Fibroblast of skin of scalp (primary cell): ENCODE data around the gene RUNX1.

Experiments
- DNase-seq: peaks from one replicate; pipeline ENCODE4 v3.0.0-alpha.2; 2013

The RUNX1 gene

DNA sequence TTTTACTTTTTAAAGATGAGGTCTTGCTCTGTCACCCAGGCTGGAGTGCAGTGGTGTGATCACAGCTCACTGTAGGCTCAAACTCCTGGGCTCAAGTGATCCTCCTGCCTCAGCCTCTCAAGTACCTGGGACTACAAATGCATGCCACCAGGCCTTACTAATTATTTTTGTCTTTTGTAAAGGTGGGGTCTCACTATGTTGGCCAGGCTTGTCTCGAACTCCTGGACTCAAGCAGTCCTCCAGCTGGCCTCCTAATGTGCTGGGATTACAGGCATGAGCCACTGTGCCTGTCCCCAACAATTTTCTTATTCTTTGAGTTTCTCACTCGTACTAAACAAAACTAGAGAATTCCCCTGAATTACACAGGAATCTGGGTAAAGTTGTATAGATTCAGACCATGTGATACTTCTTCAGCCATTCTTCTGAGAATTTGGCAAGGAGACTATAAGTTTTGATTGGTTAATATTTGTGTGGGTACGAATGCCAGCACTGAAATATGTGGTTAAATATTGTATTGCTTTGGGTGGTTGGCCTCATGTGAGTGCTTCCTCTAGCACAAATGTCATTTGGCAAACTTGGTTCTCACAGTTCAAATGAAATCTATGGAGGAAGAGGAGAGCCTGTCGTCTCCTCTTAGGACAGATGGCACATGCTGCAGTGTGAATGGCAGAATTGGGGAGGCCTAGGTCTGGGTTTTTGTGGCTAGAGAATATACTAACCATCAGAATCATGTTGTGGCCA, 104.9 kb downstream of the RUNX1 start:
- no peak for DNase-seq

DNA sequence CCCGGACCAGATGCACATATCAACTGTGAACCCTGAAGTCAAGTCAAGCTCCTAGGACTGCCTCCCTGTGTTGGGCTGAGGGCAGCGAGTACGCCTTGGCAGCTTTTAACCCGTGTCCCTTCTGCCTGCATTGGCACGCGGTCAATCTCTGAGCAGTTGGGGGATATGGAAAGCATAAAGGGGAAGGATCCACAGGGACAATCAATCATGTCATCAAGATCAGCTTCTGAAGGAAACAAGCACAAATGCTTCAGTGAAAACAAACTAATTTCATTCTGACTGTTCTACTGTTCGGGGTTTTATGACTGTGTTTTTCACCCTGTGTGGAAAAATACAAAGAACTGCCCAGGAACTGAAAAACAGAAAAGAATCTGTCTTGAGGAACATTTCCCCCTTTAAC, 106.2 kb downstream of the RUNX1 start:
- peak; percentile 44 for DNase-seq

DNA sequence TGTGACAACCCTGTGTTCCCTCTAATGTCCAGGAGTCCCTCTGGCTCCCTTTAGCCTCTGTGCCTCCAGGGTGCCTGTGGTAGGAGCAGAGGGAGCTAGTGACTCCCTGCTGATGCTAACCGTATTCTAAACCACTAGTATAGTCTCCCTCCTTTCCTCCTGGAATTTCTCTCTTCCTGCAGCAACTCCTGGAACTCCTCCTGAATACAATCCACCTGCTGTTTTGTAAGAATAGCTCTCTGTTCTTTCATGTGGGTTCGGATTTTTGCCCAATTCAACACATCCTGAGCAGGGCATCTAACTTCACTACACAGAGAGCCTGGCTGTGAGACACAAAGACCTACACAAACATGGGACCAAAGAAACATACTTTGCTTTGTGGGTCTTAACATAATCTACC, 107.9 kb downstream of the RUNX1 start:
- no peak for DNase-seq

DNA sequence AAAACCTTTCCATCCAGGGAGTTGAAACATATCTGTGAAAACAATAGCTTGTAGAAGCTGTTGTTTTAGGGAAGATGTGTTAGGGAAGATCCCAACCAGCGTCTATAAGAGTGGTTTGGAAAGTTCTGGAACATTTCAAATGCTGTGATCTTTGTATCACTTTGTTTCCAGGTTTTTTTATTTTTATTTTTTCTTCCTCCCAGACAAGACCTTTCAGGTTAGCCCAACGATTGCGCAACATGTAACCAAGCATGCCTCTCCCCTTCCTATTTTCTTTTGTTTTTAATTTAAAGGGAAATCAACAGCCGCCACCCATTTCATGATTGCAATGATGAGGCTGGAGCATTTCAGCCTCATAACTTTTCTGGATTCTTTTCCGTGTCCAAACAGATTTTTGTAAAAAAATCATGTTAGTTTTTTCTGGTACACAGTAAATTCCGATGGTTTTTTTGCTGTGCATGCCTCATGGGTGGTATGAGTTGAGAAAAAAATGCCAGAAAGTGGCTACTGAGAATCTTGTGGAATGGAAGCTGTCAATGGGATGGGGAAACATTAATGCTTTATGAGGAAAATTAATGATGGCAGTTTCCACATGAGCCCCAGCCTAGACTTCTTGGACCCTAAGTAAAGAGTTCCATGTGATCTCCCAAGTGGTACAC, 109.3 kb downstream of the RUNX1 start:
- peak; percentile 80 for DNase-seq

DNA sequence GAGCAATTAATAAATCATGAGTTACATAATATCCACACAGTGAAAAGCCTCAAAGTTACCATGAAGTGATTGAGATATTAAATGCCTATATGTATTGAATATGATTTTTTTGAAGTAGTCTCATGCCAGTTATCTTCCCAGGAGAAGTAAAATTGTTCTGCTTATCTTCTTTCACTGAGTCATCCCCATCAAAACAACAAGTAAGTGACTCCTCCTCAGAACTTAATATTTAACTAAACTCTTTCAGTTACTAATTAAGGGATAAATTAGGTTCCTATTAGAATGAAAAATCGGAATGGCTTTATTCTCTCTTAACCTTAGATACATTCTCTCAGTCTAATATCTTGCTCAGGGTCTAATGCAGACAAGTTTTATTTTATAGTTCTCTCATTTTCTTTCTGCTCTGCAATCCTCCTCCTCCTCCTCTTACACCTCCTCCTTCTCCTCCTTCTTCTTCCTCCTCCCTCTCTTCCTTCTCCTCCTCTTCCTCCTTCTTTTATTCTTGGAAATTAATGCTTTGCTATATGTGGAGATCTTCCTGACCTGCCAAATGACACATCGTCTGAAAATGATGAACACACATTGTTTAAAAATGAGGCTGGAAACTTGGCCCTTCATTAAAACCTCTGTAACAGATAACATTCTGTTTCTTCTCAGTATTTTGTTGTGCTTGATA, 110.9 kb downstream of the RUNX1 start:
- peak; percentile 68 for DNase-seq

DNA sequence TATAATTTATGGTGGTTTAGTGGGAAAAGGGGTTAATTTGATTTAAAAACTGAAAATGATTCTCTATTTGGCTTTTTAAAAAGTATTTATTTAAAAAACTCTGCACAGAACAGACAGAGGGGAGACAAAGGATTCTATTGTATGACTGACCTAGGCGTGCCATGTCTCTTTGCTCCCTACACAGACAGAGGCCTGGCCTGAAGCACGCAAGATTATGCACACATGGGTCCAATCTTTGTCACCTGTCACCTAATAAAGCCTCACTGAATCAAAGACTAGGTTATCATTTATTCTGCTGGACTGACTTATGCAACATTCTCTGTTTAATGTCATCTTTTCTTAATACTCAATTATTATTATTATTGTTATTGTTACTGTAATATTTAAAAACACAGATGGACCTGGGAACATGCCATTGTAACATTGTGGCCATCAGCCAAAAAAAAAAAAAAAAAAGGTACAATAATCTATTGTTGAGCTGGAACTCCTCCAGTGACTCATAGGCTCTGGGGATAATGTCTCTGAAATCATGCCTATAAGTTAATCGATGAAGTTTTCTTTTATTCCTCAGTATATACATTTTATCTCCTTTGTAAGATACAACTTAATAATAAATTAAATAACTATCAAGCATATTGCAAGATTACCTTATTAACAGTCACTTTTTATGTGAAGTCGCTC, 112.1 kb downstream of the RUNX1 start:
- no peak for DNase-seq

DNA sequence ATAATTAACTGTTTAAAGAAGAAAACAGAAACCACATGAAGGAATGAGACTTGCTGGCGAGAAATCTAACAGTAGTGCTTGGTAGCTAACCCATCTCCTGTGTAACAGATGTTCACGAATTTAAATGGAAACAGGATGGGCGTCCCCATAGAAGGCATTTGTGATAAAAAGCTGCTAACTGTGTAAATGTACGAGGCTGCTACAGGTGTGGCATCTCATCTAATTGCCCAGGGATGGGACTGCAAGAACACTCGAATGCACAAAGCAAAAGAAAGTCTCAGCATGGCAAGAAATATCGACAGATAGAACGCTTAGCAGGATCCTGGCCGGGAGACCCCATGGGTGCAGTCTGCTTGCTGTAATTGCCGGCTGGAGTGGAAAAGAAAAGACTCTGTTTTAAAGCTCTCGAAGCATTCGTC, 112.7 kb downstream of the RUNX1 start:
- no peak for DNase-seq

DNA sequence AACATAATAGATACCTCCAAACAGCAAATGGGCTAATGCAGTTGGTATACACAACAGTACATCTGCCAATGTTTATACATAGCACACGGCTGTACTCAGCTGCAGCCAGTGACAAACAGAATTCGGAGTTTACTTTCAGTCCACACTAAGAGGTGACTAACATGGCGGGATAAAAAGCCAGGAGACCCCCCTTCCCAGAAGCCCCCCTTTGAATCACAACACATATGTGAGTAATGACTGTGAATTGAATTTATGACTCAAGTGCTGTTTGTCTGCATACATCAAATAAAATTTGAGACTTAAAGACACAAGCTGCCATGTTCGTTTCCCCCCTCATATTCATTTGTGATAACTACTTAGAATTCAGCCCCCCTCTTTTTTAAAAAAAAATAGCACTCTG, 113.2 kb downstream of the RUNX1 start:
- peak; percentile 48 for DNase-seq

DNA sequence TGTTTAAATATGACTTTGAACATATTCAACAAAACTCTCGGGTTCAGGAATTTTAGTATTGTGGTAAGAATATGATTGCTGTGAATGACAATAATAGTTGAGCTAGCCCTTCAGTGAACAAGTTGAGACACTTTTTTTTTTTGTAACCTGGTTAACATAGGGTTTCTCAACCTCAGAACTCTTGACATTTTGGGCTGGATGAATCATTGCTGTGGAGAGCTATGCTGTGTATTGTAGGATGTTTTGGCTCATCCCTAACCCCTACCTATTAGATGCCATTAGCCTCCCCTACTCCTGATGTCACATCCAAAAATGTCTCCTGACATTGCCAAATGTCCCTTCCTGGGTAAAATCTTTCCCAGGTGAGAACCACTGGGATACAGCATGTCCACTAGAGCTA, 113.7 kb downstream of the RUNX1 start:
- DNase-seq = no peak

DNA sequence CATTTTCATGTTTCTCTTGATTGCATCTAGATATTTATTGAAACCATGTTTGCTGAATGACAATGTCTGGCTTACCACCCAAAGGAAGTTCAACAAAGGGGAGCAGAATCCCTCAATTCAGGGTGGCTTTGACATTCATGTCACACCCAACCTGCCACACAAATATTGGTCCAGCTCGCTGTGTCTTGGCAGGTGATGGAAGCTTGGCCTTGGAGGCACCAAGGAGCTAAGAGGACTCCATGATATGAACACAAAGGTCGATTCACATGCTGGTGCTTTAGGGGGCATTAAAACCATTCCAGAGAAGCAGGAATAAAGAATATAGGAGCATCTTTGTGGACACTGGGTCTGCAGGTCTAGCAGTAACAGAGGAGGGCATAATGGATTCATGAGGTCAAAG, 114.8 kb downstream of the RUNX1 start:
- no peak for DNase-seq

DNA sequence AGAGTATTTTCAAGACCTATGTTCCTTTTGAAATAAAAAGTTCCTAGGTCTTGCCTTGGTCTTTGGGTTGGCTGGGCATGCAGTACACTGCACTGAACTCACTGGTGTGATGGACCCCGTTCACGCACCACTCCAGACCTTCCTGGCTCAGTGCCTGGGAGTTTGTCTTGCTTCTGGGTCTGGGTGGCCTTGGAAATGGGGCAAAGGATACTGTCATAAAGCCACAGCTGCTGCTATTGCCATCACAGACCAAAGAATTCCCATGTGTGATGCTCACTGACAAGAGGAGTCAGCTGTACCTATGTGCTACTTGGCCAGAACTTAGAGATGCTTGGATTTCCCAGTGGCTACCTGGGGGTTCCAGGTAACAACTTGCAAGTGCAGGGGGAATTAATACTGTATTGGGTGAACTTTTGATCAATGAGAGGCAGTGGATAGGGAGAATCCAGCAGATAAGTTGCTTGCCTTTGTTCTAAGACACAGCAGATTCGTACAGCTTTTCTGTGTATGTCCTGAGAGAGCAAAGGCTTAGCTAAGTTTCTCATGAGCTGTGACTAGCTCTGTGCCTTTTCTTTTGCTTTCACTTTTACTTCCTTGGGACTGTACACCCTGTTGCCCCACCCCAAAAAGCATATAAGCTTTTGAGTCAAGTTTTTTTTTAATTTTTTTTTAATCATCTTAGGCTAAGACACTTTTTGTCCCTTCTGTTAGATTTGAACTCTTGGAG, 115.3 kb downstream of the RUNX1 start:
- no peak for DNase-seq

DNA sequence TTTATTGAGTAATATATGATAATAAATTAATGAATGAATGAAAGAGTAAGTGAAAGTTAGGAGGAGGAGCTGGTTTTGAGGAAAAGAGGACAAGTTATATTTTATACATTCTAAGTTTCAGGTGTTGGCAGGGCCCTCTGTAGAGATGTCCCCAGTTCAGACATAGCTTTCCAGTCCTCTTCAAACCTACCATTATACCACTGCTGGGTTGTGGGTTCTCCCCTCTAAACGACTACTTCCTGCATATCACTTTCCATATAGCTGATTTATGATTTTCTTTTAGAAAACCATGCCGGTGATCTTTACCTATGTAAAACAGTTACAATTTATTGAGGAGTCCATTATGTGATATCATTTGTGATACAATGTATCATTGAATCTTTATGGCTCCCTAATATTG, 116.9 kb downstream of the RUNX1 start:
- DNase-seq = no peak

DNA sequence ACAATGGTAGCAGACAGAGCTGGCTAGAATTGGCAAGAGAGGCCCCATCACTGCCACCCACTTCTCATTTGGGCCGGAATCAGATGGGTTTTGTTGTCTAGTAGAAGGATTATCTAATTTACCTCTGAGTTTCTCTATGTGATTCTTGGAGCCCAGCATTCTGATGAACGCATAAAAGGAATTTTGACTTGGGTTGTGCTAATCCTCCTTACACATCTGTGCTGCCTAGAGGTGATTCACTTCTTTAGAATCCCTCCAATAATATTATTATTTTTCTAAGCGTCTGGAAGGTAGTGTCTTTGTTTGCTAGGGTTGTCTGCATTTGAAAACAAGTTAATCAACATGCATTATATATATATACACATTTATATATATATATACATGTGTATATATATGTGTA, 118.1 kb downstream of the RUNX1 start:
- peak; percentile 64 for DNase-seq

DNA sequence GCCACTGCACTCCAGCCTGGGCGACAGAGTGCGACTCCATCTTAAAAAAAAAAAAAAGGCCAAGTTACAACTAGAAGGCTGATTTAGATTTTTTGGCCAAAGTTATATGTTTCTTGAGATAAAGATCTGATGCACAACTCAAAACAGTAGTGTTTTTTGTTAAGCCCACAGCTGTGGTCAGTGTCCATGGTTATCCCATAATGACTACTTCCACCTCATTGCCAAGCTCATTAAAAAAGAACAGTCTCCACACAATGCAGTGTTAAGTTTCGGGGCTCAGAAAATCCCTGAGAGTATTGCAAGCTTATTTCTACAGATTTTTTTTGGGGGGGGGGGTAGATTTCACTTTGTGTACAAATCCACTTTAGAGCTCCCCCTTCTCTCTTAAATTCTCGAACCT, 120.5 kb downstream of the RUNX1 start:
- no peak for DNase-seq

DNA sequence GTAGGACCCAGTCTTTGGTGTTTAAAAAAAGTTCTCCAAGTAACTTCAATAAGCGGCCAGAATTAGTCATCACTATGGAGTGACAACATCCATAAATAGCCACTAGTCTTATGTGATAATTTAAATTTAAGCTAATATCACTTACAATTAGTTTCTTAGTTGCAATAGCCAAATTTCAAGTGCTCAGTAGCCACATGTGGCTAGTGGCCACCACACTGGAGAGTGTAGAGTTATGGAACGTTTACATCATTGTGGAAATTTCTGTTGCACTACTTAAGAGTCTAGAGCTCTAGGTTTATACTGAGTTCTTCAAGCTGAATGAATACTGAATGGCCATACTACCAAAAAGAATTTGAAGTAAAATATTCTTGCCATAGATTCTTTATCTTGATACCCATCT, 121.1 kb downstream of the RUNX1 start:
- no peak for DNase-seq

DNA sequence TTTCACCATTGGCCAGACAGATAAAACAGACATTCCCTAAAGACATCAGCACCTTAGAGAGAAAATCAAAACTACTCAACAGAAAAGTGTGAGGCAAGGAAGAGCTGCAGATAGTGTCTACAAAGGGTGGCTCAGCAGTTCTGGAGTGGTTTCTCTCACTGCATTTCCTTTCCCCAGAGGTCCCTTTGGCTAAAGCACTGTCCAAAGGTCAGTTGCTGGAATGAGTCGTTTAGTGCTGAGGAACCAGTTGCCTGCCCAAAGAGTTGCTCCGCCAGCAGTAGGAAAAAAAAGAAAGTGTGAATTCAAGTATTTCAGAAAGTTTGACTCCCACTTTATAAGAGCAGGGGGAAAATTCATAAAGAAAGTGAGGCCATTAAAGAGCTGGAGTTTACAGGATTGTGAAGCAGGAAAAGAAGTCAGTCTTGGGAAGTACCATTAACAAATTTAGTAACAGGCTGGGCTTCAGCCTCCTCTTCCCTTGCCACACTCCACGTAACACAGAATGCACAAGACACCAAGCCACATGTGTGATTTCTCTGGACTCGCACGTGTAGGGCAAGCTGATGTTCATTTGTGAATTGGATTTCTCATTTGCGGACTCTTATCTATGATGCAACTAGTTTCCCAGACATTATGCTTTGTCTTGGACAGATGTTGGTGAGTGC, 122.2 kb downstream of the RUNX1 start:
- no peak for DNase-seq

DNA sequence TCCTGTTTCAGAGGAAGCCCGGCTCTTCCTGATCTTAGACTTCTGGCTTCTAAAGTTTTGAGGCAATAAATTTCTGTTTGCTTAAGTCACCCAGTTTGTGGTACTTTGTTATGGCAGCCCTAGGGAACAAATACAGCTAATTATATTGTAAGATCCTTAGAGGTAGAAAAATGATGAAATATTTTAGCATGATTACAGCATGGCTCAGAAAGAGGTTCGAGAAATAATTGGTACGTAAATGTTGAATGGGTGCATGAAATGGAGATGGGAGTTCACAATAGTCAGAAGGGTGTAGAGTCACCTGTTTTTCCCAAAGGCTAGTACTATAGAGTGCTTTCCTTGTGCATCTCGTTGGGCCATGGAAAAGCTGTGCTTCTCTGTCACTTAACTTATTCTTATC, 123.5 kb downstream of the RUNX1 start:
- DNase-seq = no peak

DNA sequence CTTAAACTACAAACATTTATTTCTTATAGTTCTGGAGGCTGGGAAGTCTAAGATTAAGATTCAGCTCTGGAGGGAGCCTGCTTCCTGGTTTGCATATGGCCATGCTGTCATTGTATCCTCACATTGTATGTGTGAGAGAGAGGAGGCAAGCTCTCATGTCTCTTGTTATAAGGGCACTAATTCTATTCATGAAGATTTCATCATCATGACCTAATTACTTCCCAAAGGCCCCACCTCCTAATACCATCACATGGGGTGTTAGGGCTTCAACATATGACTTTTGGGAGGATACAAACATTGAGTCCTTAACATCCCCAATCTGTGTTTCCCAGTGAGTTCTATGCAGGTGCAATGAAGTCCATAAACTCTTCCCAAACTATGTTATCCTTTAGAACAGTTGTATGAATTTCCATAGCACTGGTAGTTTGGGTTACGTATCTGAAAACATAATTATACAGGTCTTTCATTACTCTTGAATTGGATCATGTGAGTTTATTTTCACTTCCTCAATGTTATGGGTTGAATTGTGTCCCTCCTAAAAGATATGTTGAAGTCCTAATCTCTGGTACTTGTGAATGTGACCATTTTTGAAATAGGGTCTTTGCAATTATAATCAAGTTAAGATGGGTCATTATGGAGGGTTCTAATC, 124.2 kb downstream of the RUNX1 start:
- no peak for DNase-seq

DNA sequence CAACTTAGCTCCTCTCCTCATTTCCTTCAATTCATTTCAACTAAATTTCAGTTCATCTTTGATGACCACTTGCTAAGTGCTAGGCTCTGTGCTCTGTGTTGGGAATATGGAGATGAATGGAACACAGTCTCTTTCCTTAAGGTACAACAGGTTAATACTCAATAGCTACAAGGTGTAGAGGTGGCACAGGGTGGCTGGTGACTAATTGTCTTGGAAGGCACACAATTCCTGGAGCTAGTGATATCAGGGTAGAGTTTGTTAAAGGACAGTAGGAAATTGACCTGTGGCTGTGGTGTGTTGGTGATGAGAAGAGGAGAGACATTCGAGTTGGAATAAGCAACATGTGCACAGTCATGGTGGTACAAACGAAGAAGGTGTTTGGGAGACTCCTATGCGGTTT, 124.9 kb downstream of the RUNX1 start:
- DNase-seq = no peak

DNA sequence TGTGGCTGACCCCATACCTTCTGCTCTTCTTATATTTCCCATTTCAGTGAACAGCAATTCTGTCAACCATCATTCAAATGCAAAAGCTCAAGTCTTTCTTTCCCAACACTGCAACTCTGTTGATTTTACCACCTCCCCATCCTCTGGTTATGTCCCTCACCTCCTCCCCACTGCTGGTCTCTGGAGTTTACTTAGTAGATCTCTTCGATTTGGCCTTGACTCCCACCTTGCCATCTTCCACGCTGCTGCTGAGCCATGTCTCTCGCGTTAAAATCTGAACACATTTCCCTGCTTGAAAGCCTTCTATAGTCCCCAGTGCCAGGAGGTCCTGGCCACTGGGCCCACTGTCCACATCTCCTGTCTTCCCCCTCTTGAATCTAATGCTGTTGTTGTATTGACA, 125.5 kb downstream of the RUNX1 start:
- no peak for DNase-seq

DNA sequence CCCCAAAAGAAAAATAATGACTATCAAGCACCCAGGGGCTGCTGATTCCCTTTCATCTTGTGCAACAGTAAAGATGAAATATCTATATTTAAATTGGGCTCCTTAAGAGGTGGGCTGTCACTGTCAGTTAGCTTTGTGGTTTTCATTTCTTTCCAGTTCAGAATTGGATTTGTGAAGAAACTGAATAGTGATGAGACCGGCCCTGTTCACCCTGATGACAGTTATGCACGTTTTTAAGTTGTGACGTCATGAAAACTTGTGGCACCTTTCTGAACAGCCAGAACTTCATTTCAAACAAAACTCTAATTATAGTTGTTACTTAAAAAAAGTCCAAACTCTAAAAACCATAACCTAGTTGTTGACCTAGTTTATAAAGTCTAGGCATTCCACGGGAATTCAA, 125.9 kb downstream of the RUNX1 start:
- DNase-seq = no peak

DNA sequence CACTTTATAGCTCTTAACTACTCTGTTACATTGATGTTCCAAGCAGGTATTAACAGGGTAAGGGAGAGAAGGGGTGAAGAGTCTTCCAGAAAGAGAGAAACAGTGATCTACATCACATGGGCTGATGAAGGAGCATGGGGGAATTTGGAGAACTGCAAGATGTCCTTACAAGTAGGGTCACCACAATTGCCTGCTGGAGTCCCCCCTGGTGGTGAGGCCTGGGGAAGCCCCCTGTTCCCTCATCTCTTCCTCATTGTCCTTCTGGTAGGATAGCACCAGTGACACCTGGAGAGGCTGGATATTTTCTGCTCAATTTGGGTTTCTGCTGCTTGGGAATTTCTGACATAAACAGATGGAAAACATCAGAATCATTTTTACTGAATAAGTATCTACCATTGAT, 126.6 kb downstream of the RUNX1 start:
- no peak for DNase-seq
